HEK293 (cell line): ENCODE measurements around the gene LRP10.

Experiments
- CTCF ChIA-PET: fragments of 350-600 bp; formaldehyde crosslinking; extraction: SDS; loops from one replicate; lab custom pipeline; 2021; ENCODE audit warnings: antibody characterized with exemption; lab: Yijun Ruan, JAX
- POLR2A ChIA-PET: fragments of 300-600 bp; formaldehyde crosslinking; extraction: SDS; loops from one replicate; lab custom pipeline; 2020; ENCODE audit warnings: antibody characterized with exemption, inconsistent platforms; lab: Yijun Ruan, JAX
- H3K27ac ChIP-seq: fragments of 200-500 bp; sonication (Bioruptor generic); 2 replicates; pipeline ENCODE4 v1.5.1; 2014; ENCODE audit warnings: low read depth, low read length, control low read depth, inconsistent platforms; ENCODE audit errors: extremely low read depth
- H3K36me3 ChIP-seq, 2 experiments: fragments of 200-500 bp in 1 of 2; sonication (Bioruptor generic) in 1 of 2; 1 replicate in 1 of 2; 2 replicates in 1 of 2; pipeline ENCODE4 v1.5.1; 2014 to 2017; ENCODE audit warnings: inconsistent platforms in 2 of 2, low read length in 2 of 2; ENCODE audit not compliant: control insufficient read depth in 2 of 2, insufficient read depth in 1 of 2
- H3K4me1 ChIP-seq: fragments of 200-500 bp; sonication (Bioruptor generic); 2 replicates; pipeline ENCODE4 v1.5.1; 2014; ENCODE audit warnings: mild to moderate bottlenecking, low read length, inconsistent platforms; ENCODE audit not compliant: control insufficient read depth, insufficient read depth
- H3K4me3 ChIP-seq: 2 replicates; pipeline ENCODE4 v1.5.1; 2011; ENCODE audit warnings: low read depth, mild to moderate bottlenecking, control low read depth, low read length, moderate library complexity
- H3K9me3 ChIP-seq: fragments of 200-500 bp; sonication (Bioruptor generic); 2 replicates; pipeline ENCODE4 v1.5.1; 2014; ENCODE audit warnings: low read depth, low read length, inconsistent platforms; ENCODE audit not compliant: control insufficient read depth, insufficient read depth
- ATF2 ChIP-seq: fragments of 450-650 bp; formaldehyde crosslinking; IDR thresholded peaks from 2 replicates; pipeline ENCODE4 v1.5.1; 2016; ENCODE audit warnings: missing biosample characterization, missing genetic modification characterization, low read depth
- EGR2 ChIP-seq: fragments of 450-650 bp; formaldehyde crosslinking; IDR thresholded peaks from 2 replicates; pipeline ENCODE4 v1.5.1; 2016; ENCODE audit warnings: low read depth, missing biosample characterization, missing genetic modification characterization
- HOXA7 ChIP-seq: sonication (generic); formaldehyde crosslinking; IDR thresholded peaks from 2 replicates; pipeline ENCODE4 v1.8.1; 2022; ENCODE audit warnings: missing genetic modification reagents, borderline replicate concordance
- HOXC10 ChIP-seq: sonication (generic); formaldehyde crosslinking; IDR thresholded peaks from 2 replicates; pipeline ENCODE4 v1.8.1; 2023; ENCODE audit warnings: mild to moderate bottlenecking, missing genetic modification reagents
- MYNN ChIP-seq: fragments of 450-650 bp; formaldehyde crosslinking; IDR thresholded peaks from 2 replicates; pipeline ENCODE4 v1.5.1; 2016; ENCODE audit warnings: missing biosample characterization, missing genetic modification characterization, borderline replicate concordance
- WT1 ChIP-seq: fragments of 450-650 bp; formaldehyde crosslinking; IDR thresholded peaks from 2 replicates; pipeline ENCODE4 v1.5.1; 2016; ENCODE audit warnings: missing biosample characterization, missing genetic modification characterization
- ZIC2 ChIP-seq: fragments of 450-650 bp; formaldehyde crosslinking; IDR thresholded peaks from 2 replicates; pipeline ENCODE4 v1.5.1; 2016; ENCODE audit warnings: missing biosample characterization, missing genetic modification characterization
- ZNF140 ChIP-seq: fragments of 450-650 bp; formaldehyde crosslinking; IDR thresholded peaks from 2 replicates; pipeline ENCODE4 v1.5.1; 2016; ENCODE audit warnings: missing biosample characterization, missing genetic modification characterization
- ZNF148 ChIP-seq: fragments of 450-650 bp; formaldehyde crosslinking; IDR thresholded peaks from 2 replicates; pipeline ENCODE4 v1.5.0; 2017; ENCODE audit warnings: missing biosample characterization, missing genetic modification characterization, borderline replicate concordance
- ZNF175 ChIP-seq: fragments of 450-650 bp; formaldehyde crosslinking; IDR thresholded peaks from 2 replicates; pipeline ENCODE4 v1.5.1; 2016; ENCODE audit warnings: missing biosample characterization, missing genetic modification characterization
- ZNF184 ChIP-seq: fragments of 450-650 bp; IDR thresholded peaks from 2 replicates; pipeline ENCODE4 v1.5.1; 2018; ENCODE audit warnings: missing biosample characterization, mild to moderate bottlenecking, missing genetic modification characterization
- ZNF202 ChIP-seq: fragments of 450-650 bp; formaldehyde crosslinking; IDR thresholded peaks from 2 replicates; pipeline ENCODE4 v1.5.1; 2016; ENCODE audit warnings: missing biosample characterization, missing genetic modification characterization, borderline replicate concordance
- ZNF214 ChIP-seq: fragments of 450-650 bp; formaldehyde crosslinking; IDR thresholded peaks from 2 replicates; pipeline ENCODE4 v1.5.1; 2017; ENCODE audit warnings: missing biosample characterization, mild to moderate bottlenecking, missing genetic modification characterization, borderline replicate concordance
- ZNF223 ChIP-seq: fragments of 450-650 bp; formaldehyde crosslinking; IDR thresholded peaks from 2 replicates; pipeline ENCODE4 v1.5.1; 2016; ENCODE audit warnings: missing biosample characterization, missing genetic modification characterization
- ZNF391 ChIP-seq: fragments of 450-650 bp; formaldehyde crosslinking; IDR thresholded peaks from 2 replicates; pipeline ENCODE4 v1.5.1; 2016; ENCODE audit warnings: low read depth, missing biosample characterization, missing genetic modification characterization, borderline replicate concordance
- ZNF426 ChIP-seq: fragments of 450-650 bp; formaldehyde crosslinking; IDR thresholded peaks from 2 replicates; pipeline ENCODE4 v1.5.1; 2017; ENCODE audit warnings: missing biosample characterization, missing genetic modification characterization, mild to moderate bottlenecking, inconsistent platforms, moderate library complexity
- ZNF488 ChIP-seq: fragments of 450-650 bp; formaldehyde crosslinking; IDR thresholded peaks from 2 replicates; pipeline ENCODE4 v1.5.1; 2016; ENCODE audit warnings: missing biosample characterization, missing genetic modification characterization
- ZNF501 ChIP-seq: fragments of 450-650 bp; formaldehyde crosslinking; IDR thresholded peaks from 2 replicates; pipeline ENCODE4 v1.5.1; 2016; ENCODE audit warnings: missing biosample characterization, missing genetic modification characterization
- ZNF513 ChIP-seq: fragments of 450-650 bp; IDR thresholded peaks from 2 replicates; pipeline ENCODE4 v1.5.1; 2018; ENCODE audit warnings: missing biosample characterization, missing genetic modification characterization
- ZNF521 ChIP-seq: fragments of 450-650 bp; formaldehyde crosslinking; IDR thresholded peaks from 2 replicates; pipeline ENCODE4 v1.5.1; 2017; ENCODE audit warnings: missing biosample characterization, mild to moderate bottlenecking, missing genetic modification characterization
- ZNF529 ChIP-seq: fragments of 450-650 bp; formaldehyde crosslinking; IDR thresholded peaks from 2 replicates; pipeline ENCODE4 v1.5.1; 2017; ENCODE audit warnings: missing genetic modification characterization, missing biosample characterization; ENCODE audit not compliant: insufficient replicate concordance
- ZNF530 ChIP-seq: fragments of 450-650 bp; formaldehyde crosslinking; IDR thresholded peaks from 2 replicates; pipeline ENCODE4 v1.5.1; 2016; ENCODE audit warnings: low read depth, missing biosample characterization, missing genetic modification characterization
- ZNF544 ChIP-seq: fragments of 450-650 bp; formaldehyde crosslinking; IDR thresholded peaks from 2 replicates; pipeline ENCODE4 v1.5.0; 2017; ENCODE audit warnings: missing biosample characterization, missing genetic modification characterization
- ZNF548 ChIP-seq: fragments of 450-650 bp; formaldehyde crosslinking; IDR thresholded peaks from 2 replicates; pipeline ENCODE4 v1.5.1; 2016; ENCODE audit warnings: missing biosample characterization, missing genetic modification characterization
- ZNF654 ChIP-seq: fragments of 450-650 bp; formaldehyde crosslinking; IDR thresholded peaks from 2 replicates; pipeline ENCODE4 v1.5.1; 2016; ENCODE audit warnings: low read depth, missing biosample characterization, missing genetic modification characterization
- ZNF701 ChIP-seq: fragments of 450-650 bp; formaldehyde crosslinking; IDR thresholded peaks from 2 replicates; pipeline ENCODE4 v1.5.1; 2016; ENCODE audit warnings: missing biosample characterization, missing genetic modification characterization
- ZNF768 ChIP-seq: fragments of 450-650 bp; formaldehyde crosslinking; IDR thresholded peaks from 2 replicates; pipeline ENCODE4 v1.5.1; 2018; ENCODE audit warnings: missing biosample characterization, mild to moderate bottlenecking, missing genetic modification characterization
- ZNF837 ChIP-seq: fragments of 450-650 bp; formaldehyde crosslinking; IDR thresholded peaks from 2 replicates; pipeline ENCODE4 v1.5.1; 2016; ENCODE audit warnings: missing biosample characterization, missing genetic modification characterization

LRP10 gene

GRCh38 chr14:22903742-22904087 is 32.2 kb downstream of the LRP10 start:
- Histone ChIP-seq H3K9me3 (no peaks in the 10 kb centered on the region), H3K27ac (no peak overlapping the region), H3K36me3 (peaks cover 61 to 93% of the 10 kb centered on the region in 2 experiments), H3K4me1 (no peaks in the 10 kb centered on the region), H3K4me3 (no peak overlapping the region)
- ChIA-PET POLR2A (interaction anchor here (0.6 to 1.6 kb wide), 2 partner anchors 12 to 65 kb away, joined by 3 to 5 read pairs; no protein-coding TSS in a partner anchor), CTCF (interaction anchor here (0.6 to 1.7 kb wide), 4 partner anchors 20 to 347 kb away, joined by 3 to 10 read pairs (median 3); partner anchors contain the start of gene REM2)
- TF ChIP-seq MYNN (tag by site-specific recombination) (no peak), ZNF768 (tag by site-specific recombination) (no peak), ZNF488 (tag by site-specific recombination) (no peak), ZNF184 (tag by site-specific recombination) (no peak), ZNF530 (no peak), ZNF214 (tag by site-specific recombination) (no peak)

GRCh38 chr14:22905627-22906026 is 34.1 kb downstream of the LRP10 start:
- CTCF ChIA-PET: interaction anchor here (0.7 to 0.8 kb wide), 2 partner anchors 53 to 69 kb away, joined by 3 to 5 read pairs; no protein-coding TSS in a partner anchor

GRCh38 chr14:22906073-22906472 is 34.5 kb downstream of the LRP10 start:
- Histone ChIP-seq H3K4me1 (no peaks in the 10 kb centered on the region), H3K4me3 (no peak overlapping the region), H3K27ac (no peak overlapping the region), H3K9me3 (no peaks in the 10 kb centered on the region), H3K36me3 (peaks cover 82 to 91% of the 10 kb centered on the region in 2 experiments)
- POLR2A ChIA-PET: no interaction called here
- CTCF ChIA-PET: interaction anchor here (0.8 kb wide), 1 partner anchor 68 kb away, joined by 5 read pairs; no protein-coding TSS in a partner anchor
- TF ChIP-seq HOXA7 (CRISPR knock-in tag) (no peak), ZNF530 (no peak), WT1 (tag by site-specific recombination) (no peak), ZNF513 (tag by site-specific recombination) (no peak), ZNF223 (tag by site-specific recombination) (no peak), ZNF521 (tag by site-specific recombination) (no peak), EGR2 (tag by site-specific recombination) (no peak), ZNF501 (tag by site-specific recombination) (no peak), ZNF837 (tag by site-specific recombination) (no peak), ZNF140 (no peak), ZNF202 (tag by site-specific recombination) (no peak), ATF2 (tag by site-specific recombination) (no peak), ZNF426 (tag by site-specific recombination) (no peak), HOXC10 (CRISPR knock-in tag) (no peak)

More at GRCh38 chr14:22905627-22906026, 34.1 kb downstream of the LRP10 start:
- no peak for TF ChIP-seq ZNF148 (tag by site-specific recombination)
- no peak for TF ChIP-seq ZNF175
- no peak for TF ChIP-seq ZNF768 (tag by site-specific recombination)
- TF ChIP-seq ZNF529 (tag by site-specific recombination): no peak
- no peak for TF ChIP-seq ZNF701 (tag by site-specific recombination)
- no peak for TF ChIP-seq ZNF544 (tag by site-specific recombination)
- TF ChIP-seq ZIC2 (tag by site-specific recombination): no peak
- no peak for TF ChIP-seq ZNF654 (tag by site-specific recombination)
- no peak for TF ChIP-seq ZNF548 (tag by site-specific recombination)
- no peak for TF ChIP-seq ZNF391 (tag by site-specific recombination)
- Histone ChIP-seq H3K9me3 (no peaks in the 10 kb centered on the region), H3K36me3 (peaks cover 81 to 91% of the 10 kb centered on the region in 2 experiments), H3K4me3 (no peak overlapping the region), H3K4me1 (no peaks in the 10 kb centered on the region), H3K27ac (no peak overlapping the region)
- POLR2A ChIA-PET: interaction anchor here (0.6 kb wide), 1 partner anchor 17 kb away, joined by 3 read pairs; no protein-coding TSS in a partner anchor
